SIG-M5 treated with dmso at 0.1 percent for 504 hours (cell line): ENCODE data around the gene PPP4R3B.

Source experiments
- DNase-seq: peaks from one replicate; lab custom pipeline; 2025; ENCODE audit not compliant: unreplicated experiment; lab: John Stamatoyannopoulos, UW

Gene PPP4R3B

GRCh38 chr2:55519938-55520885, 97.2 kb downstream of the PPP4R3B start:
- peak; percentile 52 for DNase-seq

- DNase-seq: peak; percentile 23
Observed at GRCh38 chr2:55518841-55519165, 98.6 kb downstream of the PPP4R3B start.

GRCh38 chr2:55511508-55512124, 105.8 kb downstream of the PPP4R3B start:
- peak; percentile 8 for DNase-seq

GRCh38 chr2:55502590-55503141, 114.8 kb downstream of the PPP4R3B start:
- no peak for DNase-seq

- DNase-seq: peak; percentile 12
Observed at GRCh38 chr2:55500025-55500424, 117.4 kb downstream of the PPP4R3B start.

- DNase-seq: no peak
Observed at GRCh38 chr2:55498582-55498981, 118.8 kb downstream of the PPP4R3B start.
